GM12878 (cell line): ENCODE measurements around the gene ADGRA3. TPM values are rescaled to one million over a fixed set of nuclear protein-coding genes. Genes with fewer than 3 reads are reported as not detected.

Experiments used
- ATAC-seq: fragments of 200-7000 bp; cut with Tn5 transposase; 3 replicates; pipeline ENCODE4 v1.9.1; 2020; ENCODE audit warnings: mild to moderate bottlenecking, moderate library complexity
- BruUV-seq: library from RNA; stranded (reverse); fragments of 400-500 nt; replicated peaks from 2 replicates; lab custom pipeline; 2021; lab: Mats Ljungman, UMichigan
- CTCF ChIA-PET: fragments of 300-600 bp; sonication (Branson Sonifier 250); formaldehyde crosslinking; extraction: SDS; loops from one replicate; lab custom pipeline; 2021; ENCODE audit warnings: inconsistent platforms; lab: Yijun Ruan, JAX
- POLR2A ChIA-PET: fragments of 350-600 bp; formaldehyde crosslinking; extraction: SDS; loops from one replicate; lab custom pipeline; 2021; ENCODE audit warnings: inconsistent platforms; lab: Charles Lee
- RAD21 ChIA-PET: fragments of 300-600 bp; sonication (Branson Sonifier 250); formaldehyde crosslinking; loops from one replicate; lab custom pipeline; 2023; ENCODE audit warnings: antibody characterized with exemption; ENCODE audit not compliant: unreplicated experiment; lab: Charles Lee
- SMC1A ChIA-PET: fragments of 300-600 bp; sonication (Branson Sonifier 250); formaldehyde crosslinking; loops from one replicate; lab custom pipeline; 2023; ENCODE audit not compliant: unreplicated experiment, uncharacterized antibody; lab: Charles Lee
- DNase-seq: peaks from one replicate; pipeline ENCODE4 v3.0.0-alpha.2; 2011; ENCODE audit warnings: low read depth, low spot score
- FAIRE-seq: peaks from 3 replicates; lab custom pipeline; 2011; peaks lifted over from hg19 to GRCh38; lab: Jason Lieb, UNC
- H2AFZ ChIP-seq: 2 replicates; pipeline ENCODE4 v1.6.0; 2011; ENCODE audit warnings: low read depth, low read length, control low read depth; ENCODE audit not compliant: control insufficient read depth
- H3K27ac ChIP-seq: 2 replicates; pipeline ENCODE4 v1.5.1; 2011; ENCODE audit warnings: control low read depth; ENCODE audit not compliant: control insufficient read depth, insufficient read depth
- H3K27me3 ChIP-seq, 2 experiments: replicated peaks in 1 of 2; 2 replicates each; pipeline versions ENCODE4 v1.6.0 to v1.6.1; 2011; ENCODE audit warnings: low read length in 1 of 2; ENCODE audit not compliant: control insufficient read depth in 2 of 2, insufficient read depth in 2 of 2
- H3K36me3 ChIP-seq, 2 experiments: 2 replicates each; pipeline ENCODE4 v1.5.1; 2011; ENCODE audit warnings: low read length in 1 of 2; ENCODE audit not compliant: control insufficient read depth in 2 of 2, insufficient read depth in 2 of 2
- H3K4me1 ChIP-seq: 2 replicates; pipeline ENCODE4 v1.6.1; 2011; ENCODE audit warnings: mild to moderate bottlenecking, low read length, moderate library complexity, mixed read lengths; ENCODE audit not compliant: control insufficient read depth, insufficient read depth
- H3K4me2 ChIP-seq: 2 replicates; pipeline ENCODE4 v1.6.0; 2011; ENCODE audit warnings: control low read depth; ENCODE audit not compliant: control insufficient read depth, insufficient read depth
- H3K4me3 ChIP-seq: fragments of 200-600 bp; sonication (generic); 2 replicates; pipeline ENCODE4 v1.5.1; 2016
- H3K79me2 ChIP-seq: 2 replicates; pipeline ENCODE4 v1.6.0; 2011; ENCODE audit warnings: low read length; ENCODE audit not compliant: control insufficient read depth, insufficient read depth
- H3K9ac ChIP-seq: 2 replicates; pipeline ENCODE4 v1.8.0; 2011; ENCODE audit warnings: low read length, control low read depth, mixed read lengths; ENCODE audit not compliant: control insufficient read depth, insufficient read depth
- H3K9me3 ChIP-seq: replicated peaks from 3 replicates; pipeline ENCODE4 v1.5.1; 2011; ENCODE audit warnings: mild to moderate bottlenecking, low read length; ENCODE audit not compliant: control insufficient read depth, insufficient read depth
- H4K20me1 ChIP-seq: 2 replicates; pipeline ENCODE4 v1.6.0; 2011; ENCODE audit not compliant: control insufficient read depth, insufficient read depth
- ASH2L ChIP-seq: fragments of 300-600, 200-600 bp; sonication (generic); IDR thresholded peaks from 2 replicates; pipeline ENCODE4 v1.6.1; 2017; ENCODE audit warnings: low read depth, mild to moderate bottlenecking, borderline replicate concordance
- BMI1 ChIP-seq: fragments of 450-650 bp; IDR thresholded peaks from 2 replicates; pipeline ENCODE4 v1.6.1; 2016; ENCODE audit warnings: mild to moderate bottlenecking, moderate library complexity, borderline replicate concordance
- CBFB ChIP-seq: IDR thresholded peaks from 2 replicates; pipeline ENCODE4 v1.6.1; 2016; ENCODE audit warnings: antibody characterized with exemption, low read depth
- CHD1 ChIP-seq: IDR thresholded peaks from 2 replicates; pipeline ENCODE4 v1.6.1; 2012; ENCODE audit warnings: low read depth, low read length, improper control_type of control experiment
- CREB1 ChIP-seq: IDR thresholded peaks from 2 replicates; pipeline ENCODE4 v1.6.1; 2012; ENCODE audit warnings: low read depth, mild to moderate bottlenecking, inconsistent platforms
- NKRF ChIP-seq: fragments of 450-650 bp; conservative IDR thresholded peaks from 2 replicates; pipeline ENCODE4 v1.6.1; 2017; ENCODE audit warnings: mild to moderate bottlenecking, moderate library complexity
- SMC3 ChIP-seq: IDR thresholded peaks from 2 replicates; pipeline ENCODE4 v1.6.1; 2011; ENCODE audit warnings: low read length, improper control_type of control experiment, borderline replicate concordance
- WGBS: methylation state at CpG from one replicate; pipeline ENCODE4 v1.1.6; 2016; ENCODE audit warnings: low lambda C conversion rate; ENCODE audit not compliant: insufficient replicate concordance, insufficient coverage; ENCODE audit errors: missing lambda C conversion rate; 5-methylcytosine and 5-hydroxymethylcytosine counted together
- in situ Hi-C: fragments of 300-500 bp; cut with MboI; formaldehyde crosslinking; loops from 9 replicates; pipeline ENCODE4 v1.14.3; 2018; ENCODE audit warnings: mixed read lengths
- intact Hi-C: fragments of 100-400 bp; cut with micrococcal nuclease; formaldehyde crosslinking; loops from one replicate; pipeline ENCODE4 v1.14.2; 2022; ENCODE audit not compliant: unreplicated experiment
- polyA plus RNA-seq, 11 experiments: library from polyadenylated mRNA; depleted of rRNA in 4 of 11; unstranded in 6 of 11; stranded (reverse) in 5 of 11; fragments of >200 nt; fragmentation: Nextera tagmentation in 4 of 11; fragmentation: Illumina TruSeq in 1 of 11; extraction: Ambion mirVana in 4 of 11; extraction: Trizol in 1 of 11; gene quantifications; 1 replicate in 1 of 11; 2 replicates in 10 of 11; pipeline versions ENCODE4 v1.2.1 to v1.2.3, GENCODE V29; 2011 to 2016; ENCODE audit warnings: inconsistent platforms in 2 of 11, missing spikeins in 2 of 11, low read depth in 1 of 11
- total RNA-seq, 4 experiments: library from RNA; depleted of rRNA in 3 of 4; stranded (reverse); fragments of >200 nt in 3 of 4; fragmentation: Illumina TruSeq in 1 of 4; extraction: Trizol in 1 of 4; gene quantifications; 2 replicates each; pipeline versions ENCODE4 v1.2.1 to v1.2.3, GENCODE V29; 2013 to 2021
- TF ChIP-seq, protein P1 (sequence below): fragments of 450-650 bp; IDR thresholded peaks from 2 replicates; pipeline ENCODE4 v1.6.1; 2017; ENCODE audit warnings: antibody characterized with exemption, mild to moderate bottlenecking, moderate library complexity
- TF ChIP-seq, protein P2 (sequence below): IDR thresholded peaks from 2 replicates; pipeline ENCODE4 v1.6.1; 2012; ENCODE audit warnings: improper control_type of control experiment, low read depth, low read length; ENCODE audit not compliant: insufficient replicate concordance

ADGRA3 gene
- total and polyA plus RNA-seq, 10 of the 15 experiments (the other 5 are each of a cell fraction or from before 2014, with no cell fraction given): 0.24 to 66.2 (median 2.5) TPM

DNA sequence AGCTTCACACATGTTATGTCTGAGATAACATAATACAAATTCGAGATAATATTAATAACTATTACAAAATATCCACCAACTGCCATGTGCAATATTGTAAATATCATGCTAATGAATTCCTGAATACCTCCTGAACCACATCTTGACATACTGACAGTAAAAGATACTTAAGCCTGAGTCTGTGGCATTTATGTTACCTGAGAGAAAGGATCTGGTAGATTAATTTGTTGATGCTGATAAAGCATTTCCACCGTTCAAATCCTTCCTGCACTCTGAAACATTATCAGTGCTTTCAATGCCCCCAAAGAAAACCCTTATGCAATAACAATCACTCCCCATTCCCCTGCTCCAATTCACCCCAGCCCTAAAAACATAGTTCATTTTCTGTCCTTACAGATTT, 38.8 kb upstream of the ADGRA3 start (continued):
- TF ChIP-seq BMI1 (no peak), ASH2L (no peak)
- TF ChIP-seq, protein P1, sequence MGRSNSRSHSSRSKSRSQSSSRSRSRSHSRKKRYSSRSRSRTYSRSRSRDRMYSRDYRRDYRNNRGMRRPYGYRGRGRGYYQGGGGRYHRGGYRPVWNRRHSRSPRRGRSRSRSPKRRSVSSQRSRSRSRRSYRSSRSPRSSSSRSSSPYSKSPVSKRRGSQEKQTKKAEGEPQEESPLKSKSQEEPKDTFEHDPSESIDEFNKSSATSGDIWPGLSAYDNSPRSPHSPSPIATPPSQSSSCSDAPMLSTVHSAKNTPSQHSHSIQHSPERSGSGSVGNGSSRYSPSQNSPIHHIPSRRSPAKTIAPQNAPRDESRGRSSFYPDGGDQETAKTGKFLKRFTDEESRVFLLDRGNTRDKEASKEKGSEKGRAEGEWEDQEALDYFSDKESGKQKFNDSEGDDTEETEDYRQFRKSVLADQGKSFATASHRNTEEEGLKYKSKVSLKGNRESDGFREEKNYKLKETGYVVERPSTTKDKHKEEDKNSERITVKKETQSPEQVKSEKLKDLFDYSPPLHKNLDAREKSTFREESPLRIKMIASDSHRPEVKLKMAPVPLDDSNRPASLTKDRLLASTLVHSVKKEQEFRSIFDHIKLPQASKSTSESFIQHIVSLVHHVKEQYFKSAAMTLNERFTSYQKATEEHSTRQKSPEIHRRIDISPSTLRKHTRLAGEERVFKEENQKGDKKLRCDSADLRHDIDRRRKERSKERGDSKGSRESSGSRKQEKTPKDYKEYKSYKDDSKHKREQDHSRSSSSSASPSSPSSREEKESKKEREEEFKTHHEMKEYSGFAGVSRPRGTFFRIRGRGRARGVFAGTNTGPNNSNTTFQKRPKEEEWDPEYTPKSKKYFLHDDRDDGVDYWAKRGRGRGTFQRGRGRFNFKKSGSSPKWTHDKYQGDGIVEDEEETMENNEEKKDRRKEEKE: no peak

DNA sequence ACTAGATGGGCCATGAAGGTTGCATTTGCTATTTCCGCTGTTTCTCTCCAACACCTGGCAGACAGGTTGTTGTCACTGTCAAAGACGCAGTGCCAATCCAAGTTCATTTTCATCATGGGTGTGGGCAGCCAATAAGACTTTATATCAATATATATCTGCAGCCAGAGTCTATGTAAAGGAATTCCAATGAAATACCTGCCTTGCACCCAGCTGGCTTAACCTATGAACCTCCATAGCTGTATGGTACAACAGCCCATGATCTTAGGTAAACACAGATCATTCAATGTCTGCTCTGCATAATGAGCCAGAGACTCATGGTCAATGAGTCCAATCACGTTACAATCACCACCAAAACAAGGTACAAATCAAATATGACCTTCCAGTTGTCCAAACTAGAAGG, 37.7 kb upstream of the ADGRA3 start:
- H3K4me1 ChIP-seq: no peaks in the 10 kb centered on the region
- no peak overlapping the region for H3K4me2 ChIP-seq
- 42% methylated on average over 3 of the region's 3 CpGs for WGBS
- no peak overlapping the region for H3K27ac ChIP-seq
- H3K4me3 ChIP-seq: no peak overlapping the region
- no peak; the same call in 2 of the 3 replicates for ATAC-seq
- ChIA-PET RAD21 (no interaction called here), POLR2A (interaction anchor here (0.6 kb wide), 1 partner anchor 117 kb away, joined by 7 read pairs; no protein-coding TSS in a partner anchor), CTCF (interaction anchor here (0.6 to 3.3 kb wide), 2 partner anchors 8 to 17 kb away, joined by 3 to 9 read pairs; no protein-coding TSS in a partner anchor), SMC1A (interaction anchor here (1.0 to 1.7 kb wide), 2 partner anchors 12 to 37 kb away, joined by 4 read pairs; no protein-coding TSS in a partner anchor)
- no peak for DNase-seq
- H3K9ac ChIP-seq: no peak overlapping the region
- no peaks in the 10 kb centered on the region for H4K20me1 ChIP-seq
- in situ Hi-C loops (no loop called here), intact Hi-C loops (no loop called here)
- BruUV-seq: no TSS peak
- H3K36me3 ChIP-seq: no peaks in the 10 kb centered on the region
- H3K9me3 ChIP-seq: no peaks in the 10 kb centered on the region
- no peak overlapping the region for H2AFZ ChIP-seq
- H3K79me2 ChIP-seq: no peaks in the 10 kb centered on the region
- no peak for FAIRE-seq
- no peaks in the 10 kb centered on the region for H3K27me3 ChIP-seq
- TF ChIP-seq SMC3: no peak
- no peak for TF ChIP-seq CREB1
- TF ChIP-seq NKRF: no peak
- TF ChIP-seq, protein P2, sequence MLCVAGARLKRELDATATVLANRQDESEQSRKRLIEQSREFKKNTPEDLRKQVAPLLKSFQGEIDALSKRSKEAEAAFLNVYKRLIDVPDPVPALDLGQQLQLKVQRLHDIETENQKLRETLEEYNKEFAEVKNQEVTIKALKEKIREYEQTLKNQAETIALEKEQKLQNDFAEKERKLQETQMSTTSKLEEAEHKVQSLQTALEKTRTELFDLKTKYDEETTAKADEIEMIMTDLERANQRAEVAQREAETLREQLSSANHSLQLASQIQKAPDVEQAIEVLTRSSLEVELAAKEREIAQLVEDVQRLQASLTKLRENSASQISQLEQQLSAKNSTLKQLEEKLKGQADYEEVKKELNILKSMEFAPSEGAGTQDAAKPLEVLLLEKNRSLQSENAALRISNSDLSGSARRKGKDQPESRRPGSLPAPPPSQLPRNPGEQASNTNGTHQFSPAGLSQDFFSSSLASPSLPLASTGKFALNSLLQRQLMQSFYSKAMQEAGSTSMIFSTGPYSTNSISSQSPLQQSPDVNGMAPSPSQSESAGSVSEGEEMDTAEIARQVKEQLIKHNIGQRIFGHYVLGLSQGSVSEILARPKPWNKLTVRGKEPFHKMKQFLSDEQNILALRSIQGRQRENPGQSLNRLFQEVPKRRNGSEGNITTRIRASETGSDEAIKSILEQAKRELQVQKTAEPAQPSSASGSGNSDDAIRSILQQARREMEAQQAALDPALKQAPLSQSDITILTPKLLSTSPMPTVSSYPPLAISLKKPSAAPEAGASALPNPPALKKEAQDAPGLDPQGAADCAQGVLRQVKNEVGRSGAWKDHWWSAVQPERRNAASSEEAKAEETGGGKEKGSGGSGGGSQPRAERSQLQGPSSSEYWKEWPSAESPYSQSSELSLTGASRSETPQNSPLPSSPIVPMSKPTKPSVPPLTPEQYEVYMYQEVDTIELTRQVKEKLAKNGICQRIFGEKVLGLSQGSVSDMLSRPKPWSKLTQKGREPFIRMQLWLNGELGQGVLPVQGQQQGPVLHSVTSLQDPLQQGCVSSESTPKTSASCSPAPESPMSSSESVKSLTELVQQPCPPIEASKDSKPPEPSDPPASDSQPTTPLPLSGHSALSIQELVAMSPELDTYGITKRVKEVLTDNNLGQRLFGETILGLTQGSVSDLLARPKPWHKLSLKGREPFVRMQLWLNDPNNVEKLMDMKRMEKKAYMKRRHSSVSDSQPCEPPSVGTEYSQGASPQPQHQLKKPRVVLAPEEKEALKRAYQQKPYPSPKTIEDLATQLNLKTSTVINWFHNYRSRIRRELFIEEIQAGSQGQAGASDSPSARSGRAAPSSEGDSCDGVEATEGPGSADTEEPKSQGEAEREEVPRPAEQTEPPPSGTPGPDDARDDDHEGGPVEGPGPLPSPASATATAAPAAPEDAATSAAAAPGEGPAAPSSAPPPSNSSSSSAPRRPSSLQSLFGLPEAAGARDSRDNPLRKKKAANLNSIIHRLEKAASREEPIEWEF: no peak
- no peak for TF ChIP-seq CBFB
- TF ChIP-seq CHD1: no peak
